ENCODE measurements around the gene MROH9.

GRCh38 chr1:171110621-171111326 lies 175.4 kb downstream of the MROH9 start:
- TF ChIP-seq, protein P1, sequence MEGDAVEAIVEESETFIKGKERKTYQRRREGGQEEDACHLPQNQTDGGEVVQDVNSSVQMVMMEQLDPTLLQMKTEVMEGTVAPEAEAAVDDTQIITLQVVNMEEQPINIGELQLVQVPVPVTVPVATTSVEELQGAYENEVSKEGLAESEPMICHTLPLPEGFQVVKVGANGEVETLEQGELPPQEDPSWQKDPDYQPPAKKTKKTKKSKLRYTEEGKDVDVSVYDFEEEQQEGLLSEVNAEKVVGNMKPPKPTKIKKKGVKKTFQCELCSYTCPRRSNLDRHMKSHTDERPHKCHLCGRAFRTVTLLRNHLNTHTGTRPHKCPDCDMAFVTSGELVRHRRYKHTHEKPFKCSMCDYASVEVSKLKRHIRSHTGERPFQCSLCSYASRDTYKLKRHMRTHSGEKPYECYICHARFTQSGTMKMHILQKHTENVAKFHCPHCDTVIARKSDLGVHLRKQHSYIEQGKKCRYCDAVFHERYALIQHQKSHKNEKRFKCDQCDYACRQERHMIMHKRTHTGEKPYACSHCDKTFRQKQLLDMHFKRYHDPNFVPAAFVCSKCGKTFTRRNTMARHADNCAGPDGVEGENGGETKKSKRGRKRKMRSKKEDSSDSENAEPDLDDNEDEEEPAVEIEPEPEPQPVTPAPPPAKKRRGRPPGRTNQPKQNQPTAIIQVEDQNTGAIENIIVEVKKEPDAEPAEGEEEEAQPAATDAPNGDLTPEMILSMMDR (IDR thresholded peaks at IDR 0.05 in 2 of 3, conservative IDR thresholded peaks at IDR 0.05 in 1 of 3; ENCODE audit: borderline replicate concordance in 1 of 3, insufficient read depth in 1 of 3, low read depth in 2 of 3, low read length in 2 of 3), result no peak
- TF ChIP-seq POLR2AphosphoS5 (IDR thresholded peaks at IDR 0.05; ENCODE audit: low read depth, low read length) (no peak), EZH2phosphoT487 (IDR thresholded peaks at IDR 0.05; ENCODE audit: borderline replicate concordance) (no peak), EZH2 (IDR thresholded peaks at IDR 0.05) (no peak), POLR2A (IDR thresholded peaks at IDR 0.05; ENCODE audit: borderline replicate concordance, extremely low read depth, insufficient read depth, insufficient read length) (no peak), JUND (IDR thresholded peaks at IDR 0.05) (no peak)

Data from HCT116 (cell line).